SK-N-SH (cell line): ENCODE measurements around the gene SPAST. TPM values are rescaled to one million over a fixed set of nuclear protein-coding genes. Genes with fewer than 3 reads are reported as not detected.
"Not testable (repeated sequence)": the region's sequence is repeated elsewhere in the genome, so short reads cannot be mapped to it uniquely, and the experiment has no call there.

Source experiments
- CTCF ChIA-PET: fragments of 300-600, 350-600 bp; formaldehyde crosslinking; extraction: SDS; loops from one replicate; lab custom pipeline; 2021; lab: Yijun Ruan, JAX
- POLR2A ChIA-PET: fragments of 350-600 bp; sonication (Branson Sonifier 250); formaldehyde crosslinking; extraction: SDS; loops from one replicate; lab custom pipeline; 2020; ENCODE audit warnings: antibody characterized with exemption, inconsistent platforms; lab: Yijun Ruan, JAX
- DNase-seq: peaks from one replicate; pipeline ENCODE4 v3.0.0; 2012
- H2AFZ ChIP-seq: fragments of 200-600 bp; sonication (generic); 2 replicates; pipeline ENCODE4 v1.8.1; 2016; ENCODE audit warnings: antibody characterized with exemption, mild to moderate bottlenecking, low read depth
- H3F3A ChIP-seq: fragments of 200-600 bp; sonication (generic); replicated peaks from 2 replicates; pipeline ENCODE3; 2016; ENCODE audit warnings: antibody characterized with exemption, mild to moderate bottlenecking; ENCODE audit not compliant: insufficient read depth
- H3K27ac ChIP-seq, 2 experiments: fragments of 200-500 bp in 1 of 2; fragments of 200-600 bp in 1 of 2; sonication (Bioruptor generic) in 1 of 2; sonication (generic), shearing (Covaris generic) in 1 of 2; 2 replicates each; pipeline versions ENCODE4 v1.5.1 to v1.6.1; 2014 to 2016; ENCODE audit warnings: low read depth in 2 of 2, inconsistent platforms in 1 of 2, low read length in 1 of 2, mild to moderate bottlenecking in 1 of 2, mixed read lengths in 1 of 2
- H3K27me3 ChIP-seq: fragments of 200-600 bp; sonication (generic), shearing (Covaris generic); 2 replicates; pipeline ENCODE4 v1.6.1; 2016; ENCODE audit warnings: mixed run types; ENCODE audit not compliant: insufficient read depth
- H3K36me3 ChIP-seq, 2 experiments: fragments of 200-500 bp in 1 of 2; fragments of 200-600 bp in 1 of 2; sonication (Bioruptor generic) in 1 of 2; sonication (generic) in 1 of 2; replicated peaks in 1 of 2; 2 replicates each; pipeline versions ENCODE3 to v1.5.1; 2014 to 2016; ENCODE audit warnings: low read length in 1 of 2, mild to moderate bottlenecking in 1 of 2; ENCODE audit not compliant: insufficient read depth in 2 of 2, control insufficient read depth in 1 of 2
- H3K4me1 ChIP-seq, 2 experiments: fragments of 200-500 bp in 1 of 2; fragments of 200-600 bp in 1 of 2; sonication (Bioruptor generic) in 1 of 2; sonication (generic), shearing (Covaris generic) in 1 of 2; 2 replicates each; pipeline versions ENCODE4 v1.5.1 to v1.6.1; 2014 to 2016; ENCODE audit warnings: low read depth in 1 of 2, low read length in 1 of 2, mixed run types in 1 of 2; ENCODE audit not compliant: insufficient read depth in 2 of 2, control insufficient read depth in 1 of 2
- H3K4me2 ChIP-seq: fragments of 200-600 bp; sonication (generic), shearing (Covaris generic); 2 replicates; pipeline ENCODE4 v1.6.1; 2017; ENCODE audit warnings: mixed run types
- H3K4me3 ChIP-seq, 2 experiments: fragments of 200-500 bp in 1 of 2; fragments of 200-600 bp in 1 of 2; sonication (Bioruptor generic) in 1 of 2; sonication (generic), shearing (Covaris generic) in 1 of 2; 2 replicates each; pipeline versions ENCODE4 v1.5.1 to v1.8.1; 2014 to 2016; ENCODE audit warnings: low read depth in 2 of 2, inconsistent platforms in 1 of 2, low read length in 1 of 2, mild to moderate bottlenecking in 1 of 2, mixed read lengths in 1 of 2, moderate library complexity in 1 of 2
- H3K79me2 ChIP-seq: fragments of 200-600 bp; sonication (generic); 2 replicates; pipeline ENCODE4 v1.8.1; 2017; ENCODE audit warnings: mild to moderate bottlenecking; ENCODE audit not compliant: insufficient read depth
- H3K9ac ChIP-seq: fragments of 200-600 bp; sonication (generic); 2 replicates; pipeline ENCODE4 v1.6.1; 2017; ENCODE audit warnings: mixed run types
- H3K9me2 ChIP-seq: fragments of 200-600 bp; sonication (generic); 2 replicates; pipeline ENCODE4 v1.6.1; 2017; ENCODE audit warnings: mixed run types
- H3K9me3 ChIP-seq: fragments of 200-600 bp; sonication (generic); 2 replicates; pipeline ENCODE4 v1.6.1; 2017; ENCODE audit warnings: mixed run types, mild to moderate bottlenecking, moderate library complexity
- H4K20me1 ChIP-seq: fragments of 200-600 bp; sonication (generic); 2 replicates; pipeline ENCODE4 v1.6.1; 2017; ENCODE audit warnings: mild to moderate bottlenecking, mixed run types; ENCODE audit not compliant: insufficient read depth
- CHD2 ChIP-seq: fragments of 150-350 bp; IDR thresholded peaks from 2 replicates; pipeline ENCODE4 v1.6.1; 2018; ENCODE audit warnings: low read length; ENCODE audit not compliant: partially characterized antibody
- ELF1 ChIP-seq: IDR thresholded peaks from 2 replicates; pipeline ENCODE4 v1.4.0; 2012
- EP300 ChIP-seq, 2 experiments: IDR thresholded peaks; 2 replicates each; pipeline versions ENCODE4 v1.4.0 to v1.6.1; 2012; ENCODE audit warnings: borderline replicate concordance in 1 of 2, low read depth in 1 of 2, low read length in 1 of 2
- EZH2phosphoT487 ChIP-seq: fragments of 200-600 bp; sonication (generic); IDR thresholded peaks from 2 replicates; pipeline ENCODE4 v1.6.1; 2017; ENCODE audit warnings: low read depth, mixed run types, mild to moderate bottlenecking, antibody characterized with exemption, moderate library complexity, borderline replicate concordance
- GATA2 ChIP-seq: sonication (generic); formaldehyde crosslinking; IDR thresholded peaks from 2 replicates; pipeline ENCODE4 v1.5.0; 2020; ENCODE audit warnings: mild to moderate bottlenecking, missing genetic modification reagents
- MEF2A ChIP-seq: IDR thresholded peaks from 2 replicates; pipeline ENCODE4 v1.4.0; 2012; ENCODE audit warnings: low read depth, borderline replicate concordance
- MXI1 ChIP-seq: IDR thresholded peaks from 2 replicates; pipeline ENCODE4 v1.6.1; 2012; ENCODE audit warnings: mild to moderate bottlenecking, low read depth, low read length, improper control_type of control experiment
- NRF1 ChIP-seq: IDR thresholded peaks from 2 replicates; pipeline ENCODE4 v1.6.1; 2012; ENCODE audit warnings: low read depth, mild to moderate bottlenecking, low read length
- POLR2AphosphoS5 ChIP-seq: IDR thresholded peaks from 2 replicates; pipeline ENCODE4 v1.6.1; 2012; ENCODE audit warnings: low read depth, low read length
- RCOR1 ChIP-seq: fragments of 150-350 bp; IDR thresholded peaks from 2 replicates; pipeline ENCODE4 v1.6.1; 2017; ENCODE audit warnings: antibody characterized with exemption, low read length
- RFX5 ChIP-seq: IDR thresholded peaks from 2 replicates; pipeline ENCODE4 v1.6.1; 2012; ENCODE audit warnings: mild to moderate bottlenecking, improper control_type of control experiment, low read length
- SMC3 ChIP-seq: IDR thresholded peaks from 2 replicates; pipeline ENCODE4 v1.6.1; 2012; ENCODE audit warnings: low read depth, low read length, improper control_type of control experiment
- YY1 ChIP-seq: IDR thresholded peaks from 2 replicates; pipeline ENCODE4 v1.4.0; 2012; ENCODE audit warnings: low read depth, mild to moderate bottlenecking
- WGBS: methylation state at CpG from one replicate; pipeline ENCODE4 v1.1.6; 2017; ENCODE audit warnings: low lambda C conversion rate; 5-methylcytosine and 5-hydroxymethylcytosine counted together
- polyA plus RNA-seq, 3 experiments: library from polyadenylated mRNA; depleted of rRNA; stranded (reverse); fragments of >200 nt; gene quantifications; 2 replicates each; pipeline ENCODE4 v1.2.3, GENCODE V29; 2012
- TF ChIP-seq, protein P1 (sequence below): IDR thresholded peaks from 2 replicates; pipeline ENCODE4; 2012
- TF ChIP-seq, protein P2 (sequence below): fragments of 150-350 bp; IDR thresholded peaks from 2 replicates; pipeline ENCODE4 v1.6.1; 2017; ENCODE audit warnings: antibody characterized with exemption, low read length, low read depth, borderline replicate concordance
- TF ChIP-seq, protein P3 (sequence below): fragments of 200-600 bp; sonication (generic); IDR thresholded peaks from 2 replicates; pipeline ENCODE4 v1.6.1; 2017; ENCODE audit warnings: antibody characterized with exemption, mild to moderate bottlenecking, moderate library complexity
- TF ChIP-seq, protein P4 (sequence below): fragments of 150-350 bp; IDR thresholded peaks from 2 replicates; pipeline ENCODE4 v1.6.1; 2016; ENCODE audit warnings: mild to moderate bottlenecking, low read depth, low read length

SPAST gene
- polyA plus RNA-seq, 1 of the 3 experiments (the other 2 are of a cell fraction), result 6.1 TPM

DNA sequence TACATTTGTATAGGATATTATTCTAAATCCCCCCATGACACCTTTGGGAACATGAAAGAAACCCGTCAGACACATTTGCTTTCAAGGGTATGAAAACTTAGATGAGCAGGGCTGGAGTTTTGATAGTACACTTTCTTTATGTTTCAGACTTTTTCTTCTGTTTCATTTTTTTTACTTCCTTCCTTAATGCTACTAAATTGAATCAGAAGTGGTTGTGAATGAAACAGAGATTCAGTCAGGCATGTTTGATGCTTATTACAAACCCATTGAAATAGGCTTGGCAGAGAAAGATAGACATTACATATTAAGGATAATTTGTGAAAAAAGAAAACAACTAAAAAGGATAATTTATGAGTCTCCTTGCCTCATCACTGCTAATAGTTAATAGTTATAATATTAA lies 129.1 kb downstream of the SPAST start:
- Histone ChIP-seq H3K36me3 (peaks cover 32 to 54% of the 10 kb centered on the region in 2 experiments), H2AFZ (no peak overlapping the region), H4K20me1 (no peaks in the 10 kb centered on the region), H3K4me1 (no peaks in the 10 kb centered on the region), H3K79me2 (peaks cover 3% of the 10 kb centered on the region), H3K9me3 (no peaks in the 10 kb centered on the region), H3K27me3 (no peaks in the 10 kb centered on the region), H3K9ac (no peak overlapping the region), H3K4me2 (no peak overlapping the region), H3K9me2 (no peaks in the 10 kb centered on the region), H3K27ac (no peak overlapping the region), H3F3A (no peaks in the 10 kb centered on the region), H3K4me3 (no peak overlapping the region)
- DNase-seq, result no peak
- TF ChIP-seq YY1, result no peak
- TF ChIP-seq NRF1, result no peak
- TF ChIP-seq, protein P1, sequence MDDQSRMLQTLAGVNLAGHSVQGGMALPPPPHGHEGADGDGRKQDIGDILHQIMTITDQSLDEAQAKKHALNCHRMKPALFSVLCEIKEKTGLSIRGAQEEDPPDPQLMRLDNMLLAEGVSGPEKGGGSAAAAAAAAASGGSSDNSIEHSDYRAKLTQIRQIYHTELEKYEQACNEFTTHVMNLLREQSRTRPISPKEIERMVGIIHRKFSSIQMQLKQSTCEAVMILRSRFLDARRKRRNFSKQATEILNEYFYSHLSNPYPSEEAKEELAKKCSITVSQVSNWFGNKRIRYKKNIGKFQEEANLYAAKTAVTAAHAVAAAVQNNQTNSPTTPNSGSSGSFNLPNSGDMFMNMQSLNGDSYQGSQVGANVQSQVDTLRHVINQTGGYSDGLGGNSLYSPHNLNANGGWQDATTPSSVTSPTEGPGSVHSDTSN, result no peak
- no peak for TF ChIP-seq GATA2 (CRISPR knock-in tag)
- no peak for TF ChIP-seq EZH2phosphoT487
- TF ChIP-seq MEF2A, result no peak
- WGBS, result 100% methylated on average over 1 of the region's 1 CpG
- ChIA-PET CTCF (no interaction called here), POLR2A (no interaction called here)

DNA sequence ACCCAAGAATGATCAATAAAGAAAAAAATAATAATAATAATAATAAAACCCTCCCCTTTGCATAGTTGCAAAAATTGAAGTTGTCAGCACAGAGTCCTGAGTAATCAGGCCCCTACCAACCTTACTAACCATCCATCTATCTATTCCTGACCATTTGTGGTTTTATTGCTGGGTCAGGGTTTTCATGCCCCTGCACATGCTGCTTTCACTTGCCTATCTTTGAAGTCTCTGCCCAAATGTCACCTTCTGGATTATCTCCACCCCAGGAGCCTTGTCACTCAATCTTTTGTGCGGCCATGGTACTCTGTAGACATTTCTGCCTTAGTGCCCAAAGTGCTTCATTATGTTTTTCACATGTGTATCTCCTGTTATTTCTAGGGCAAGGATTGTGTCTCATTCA lies 137.5 kb downstream of the SPAST start:
- ChIA-PET POLR2A (no interaction called here), CTCF (no interaction called here)
- no peak overlapping the region for H3K4me3 ChIP-seq
- H3K27ac ChIP-seq, result no peak overlapping the region
- no peak for TF ChIP-seq CHD2
- no peak for TF ChIP-seq RCOR1
- TF ChIP-seq ELF1, result no peak
- TF ChIP-seq NRF1, result no peak
- TF ChIP-seq POLR2AphosphoS5, result no peak
- TF ChIP-seq MXI1, result no peak
- TF ChIP-seq GATA2 (CRISPR knock-in tag), result no peak
- TF ChIP-seq EP300 (IDR thresholded peaks at IDR 0.05; ENCODE audit: borderline replicate concordance in 1 of 2, low read depth in 1 of 2, low read length in 1 of 2), result no peak
- TF ChIP-seq, protein P2, sequence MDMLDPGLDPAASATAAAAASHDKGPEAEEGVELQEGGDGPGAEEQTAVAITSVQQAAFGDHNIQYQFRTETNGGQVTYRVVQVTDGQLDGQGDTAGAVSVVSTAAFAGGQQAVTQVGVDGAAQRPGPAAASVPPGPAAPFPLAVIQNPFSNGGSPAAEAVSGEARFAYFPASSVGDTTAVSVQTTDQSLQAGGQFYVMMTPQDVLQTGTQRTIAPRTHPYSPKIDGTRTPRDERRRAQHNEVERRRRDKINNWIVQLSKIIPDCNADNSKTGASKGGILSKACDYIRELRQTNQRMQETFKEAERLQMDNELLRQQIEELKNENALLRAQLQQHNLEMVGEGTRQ, result no peak
- TF ChIP-seq, protein P3, sequence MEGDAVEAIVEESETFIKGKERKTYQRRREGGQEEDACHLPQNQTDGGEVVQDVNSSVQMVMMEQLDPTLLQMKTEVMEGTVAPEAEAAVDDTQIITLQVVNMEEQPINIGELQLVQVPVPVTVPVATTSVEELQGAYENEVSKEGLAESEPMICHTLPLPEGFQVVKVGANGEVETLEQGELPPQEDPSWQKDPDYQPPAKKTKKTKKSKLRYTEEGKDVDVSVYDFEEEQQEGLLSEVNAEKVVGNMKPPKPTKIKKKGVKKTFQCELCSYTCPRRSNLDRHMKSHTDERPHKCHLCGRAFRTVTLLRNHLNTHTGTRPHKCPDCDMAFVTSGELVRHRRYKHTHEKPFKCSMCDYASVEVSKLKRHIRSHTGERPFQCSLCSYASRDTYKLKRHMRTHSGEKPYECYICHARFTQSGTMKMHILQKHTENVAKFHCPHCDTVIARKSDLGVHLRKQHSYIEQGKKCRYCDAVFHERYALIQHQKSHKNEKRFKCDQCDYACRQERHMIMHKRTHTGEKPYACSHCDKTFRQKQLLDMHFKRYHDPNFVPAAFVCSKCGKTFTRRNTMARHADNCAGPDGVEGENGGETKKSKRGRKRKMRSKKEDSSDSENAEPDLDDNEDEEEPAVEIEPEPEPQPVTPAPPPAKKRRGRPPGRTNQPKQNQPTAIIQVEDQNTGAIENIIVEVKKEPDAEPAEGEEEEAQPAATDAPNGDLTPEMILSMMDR, result no peak
- TF ChIP-seq SMC3, result no peak
- no peak for TF ChIP-seq RFX5
- TF ChIP-seq, protein P4, sequence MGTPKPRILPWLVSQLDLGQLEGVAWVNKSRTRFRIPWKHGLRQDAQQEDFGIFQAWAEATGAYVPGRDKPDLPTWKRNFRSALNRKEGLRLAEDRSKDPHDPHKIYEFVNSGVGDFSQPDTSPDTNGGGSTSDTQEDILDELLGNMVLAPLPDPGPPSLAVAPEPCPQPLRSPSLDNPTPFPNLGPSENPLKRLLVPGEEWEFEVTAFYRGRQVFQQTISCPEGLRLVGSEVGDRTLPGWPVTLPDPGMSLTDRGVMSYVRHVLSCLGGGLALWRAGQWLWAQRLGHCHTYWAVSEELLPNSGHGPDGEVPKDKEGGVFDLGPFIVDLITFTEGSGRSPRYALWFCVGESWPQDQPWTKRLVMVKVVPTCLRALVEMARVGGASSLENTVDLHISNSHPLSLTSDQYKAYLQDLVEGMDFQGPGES, result no peak
- no peak overlapping the region for H2AFZ ChIP-seq
- peaks cover 50 to 54% of the 10 kb centered on the region in 2 experiments for H3K36me3 ChIP-seq
- no peak overlapping the region for H3K9ac ChIP-seq
- DNase-seq, result no peak
- H3K79me2 ChIP-seq, result no peaks in the 10 kb centered on the region
- no peaks in the 10 kb centered on the region for H3K4me1 ChIP-seq
- no peaks in the 10 kb centered on the region for H3K9me2 ChIP-seq
- 92% methylated on average over 1 of the region's 1 CpG for WGBS
- no peaks in the 10 kb centered on the region for H4K20me1 ChIP-seq
- H3F3A ChIP-seq, result no peaks in the 10 kb centered on the region
- no peak overlapping the region for H3K4me2 ChIP-seq
- no peaks in the 10 kb centered on the region for H3K9me3 ChIP-seq
- no peaks in the 10 kb centered on the region for H3K27me3 ChIP-seq

DNA sequence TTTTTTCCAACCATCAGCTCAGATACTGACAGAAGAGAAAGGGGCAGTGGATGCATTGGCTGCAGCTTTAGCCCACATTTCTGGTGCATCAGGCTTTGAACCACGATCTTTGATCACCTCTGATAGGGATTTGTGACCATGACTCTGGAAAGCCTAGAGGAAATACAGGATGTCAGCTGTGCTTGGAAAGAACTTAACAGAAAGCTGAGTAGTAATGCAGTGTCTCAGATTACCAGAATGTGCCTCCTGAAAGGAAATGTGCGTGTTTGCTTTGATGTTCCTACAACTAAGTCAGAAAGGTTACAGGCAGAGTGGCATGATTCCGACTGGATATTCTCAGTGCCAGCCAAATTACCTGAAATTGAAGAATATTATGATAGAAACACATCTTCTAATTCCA lies 140.1 kb downstream of the SPAST start:
- H3K27ac ChIP-seq, DNase-seq, CTCF ChIA-PET, H3K9ac ChIP-seq, POLR2A ChIA-PET, H2AFZ ChIP-seq, H4K20me1 ChIP-seq, H3K79me2 ChIP-seq, H3K4me1 ChIP-seq, H3F3A ChIP-seq, H3K9me3 ChIP-seq, H3K4me2 ChIP-seq, H3K4me3 ChIP-seq, H3K9me2 ChIP-seq, H3K27me3 ChIP-seq: not testable (repeated sequence)
- peaks cover 40 to 48% of the 10 kb centered on the region in 2 experiments for H3K36me3 ChIP-seq
- WGBS, result 98% methylated on average over 3 of the region's 3 CpGs
